GM21576 (cell line): ENCODE results near the gene CFL1.
"Not testable (repeated sequence)": the region's sequence is repeated elsewhere in the genome, so short reads cannot be mapped to it uniquely, and the experiment has no call there.

Experiments
- ATAC-seq: cut with Tn5 transposase; IDR thresholded peaks from one replicate; pipeline ENCODE4 v1.9.1; 2021; ENCODE audit warnings: mild to moderate bottlenecking, moderate library complexity; ENCODE audit not compliant: unreplicated experiment

The CFL1 gene

GRCh38 chr11:65859812-65860277, 1.9 kb upstream of the CFL1 start:
- no peak for ATAC-seq

GRCh38 chr11:65859095-65859811, 1.3 kb upstream of the CFL1 start:
- peak; percentile 51 for ATAC-seq

GRCh38 chr11:65858681-65859087, 704 bp upstream of the CFL1 start:
- ATAC-seq = no peak

GRCh38 chr11:65857500-65857852, 504 bp downstream of the CFL1 start:
- no peak for ATAC-seq

- peak; percentile 28 for ATAC-seq
Observed at GRCh38 chr11:65856689-65857499, 1.1 kb downstream of the CFL1 start.

GRCh38 chr11:65855927-65856363, 2.0 kb downstream of the CFL1 start:
- no peak for ATAC-seq

GRCh38 chr11:65854852-65855837, 2.8 kb downstream of the CFL1 start:
- no peak for ATAC-seq

- ATAC-seq = no peak
Observed at GRCh38 chr11:65854161-65854592, 3.8 kb downstream of the CFL1 start.

- ATAC-seq = no peak
Observed at GRCh38 chr11:65853246-65853979, 4.6 kb downstream of the CFL1 start.

GRCh38 chr11:65852508-65853245, 5.3 kb downstream of the CFL1 start:
- ATAC-seq = no peak

GRCh38 chr11:65851811-65852507, 6.0 kb downstream of the CFL1 start:
- ATAC-seq = no peak

- no peak for ATAC-seq
Observed at GRCh38 chr11:65851083-65851579, 6.8 kb downstream of the CFL1 start.

- ATAC-seq = no peak
Observed at GRCh38 chr11:65850217-65851082, 7.5 kb downstream of the CFL1 start.

GRCh38 chr11:65849771-65850216, 8.2 kb downstream of the CFL1 start:
- ATAC-seq = no peak

- no peak for ATAC-seq
Observed at GRCh38 chr11:65849366-65849765, 8.6 kb downstream of the CFL1 start.

GRCh38 chr11:65848693-65849092, 9.3 kb downstream of the CFL1 start:
- not testable (repeated sequence) for ATAC-seq

GRCh38 chr11:65847746-65848145, 10.2 kb downstream of the CFL1 start:
- ATAC-seq = no peak
